DMS 273 (cell line): ENCODE results near the gene PARP15.
"Not testable (repeated sequence)": the region's sequence is repeated elsewhere in the genome, so short reads cannot be mapped to it uniquely, and the experiment has no call there.

Experiments used
- DNase-seq: peaks from one replicate; lab custom pipeline; 2025; ENCODE audit not compliant: unreplicated experiment; lab: John Stamatoyannopoulos, UW

Gene PARP15

DNA sequence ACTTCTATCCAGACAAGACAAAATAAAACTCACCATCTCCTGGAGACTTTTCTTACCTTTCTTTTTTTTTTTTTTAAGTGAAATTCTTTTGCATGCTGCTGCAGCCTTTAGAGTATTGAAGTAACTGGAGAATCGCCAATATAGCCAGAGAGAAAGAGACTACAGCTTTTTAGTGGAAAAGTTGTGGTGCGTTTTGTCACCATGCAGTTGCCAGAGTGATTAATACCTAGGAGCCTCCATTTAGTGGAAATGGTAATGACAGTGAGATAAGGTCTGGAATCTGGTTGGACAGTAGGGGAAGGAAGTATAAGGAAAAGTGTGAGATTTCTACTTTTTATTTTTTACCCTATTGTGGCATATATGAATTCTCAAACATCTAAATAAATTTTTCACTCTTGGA, 85.1 kb downstream of the PARP15 start:
- DNase-seq = no peak

DNA sequence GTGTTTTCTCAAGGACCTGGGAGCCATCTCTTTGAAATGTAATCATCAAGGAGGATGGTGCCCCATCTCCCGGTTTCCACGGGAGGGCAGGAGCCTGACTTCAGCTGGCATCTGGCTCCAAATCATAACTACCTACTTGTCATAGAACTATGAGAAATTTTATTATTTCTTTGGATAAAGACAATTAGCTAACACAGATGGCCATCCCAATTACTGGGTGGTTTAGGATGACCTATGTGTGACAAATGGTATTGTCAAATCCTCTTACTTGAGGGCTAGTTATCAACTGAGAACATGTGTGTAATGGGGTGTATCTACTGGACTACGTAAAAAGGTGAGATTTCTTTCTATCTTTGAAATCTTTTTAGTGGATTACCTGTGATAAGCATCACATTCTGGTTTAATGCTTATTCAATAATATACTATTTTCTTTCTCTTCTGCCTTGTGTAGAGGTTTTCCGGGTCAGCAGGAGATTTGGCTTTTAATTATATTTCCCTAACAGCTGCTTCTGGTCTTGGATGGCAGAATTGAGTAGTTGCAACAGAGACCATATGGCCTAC, 87.9 kb downstream of the PARP15 start:
- peak; percentile 90 for DNase-seq

DNA sequence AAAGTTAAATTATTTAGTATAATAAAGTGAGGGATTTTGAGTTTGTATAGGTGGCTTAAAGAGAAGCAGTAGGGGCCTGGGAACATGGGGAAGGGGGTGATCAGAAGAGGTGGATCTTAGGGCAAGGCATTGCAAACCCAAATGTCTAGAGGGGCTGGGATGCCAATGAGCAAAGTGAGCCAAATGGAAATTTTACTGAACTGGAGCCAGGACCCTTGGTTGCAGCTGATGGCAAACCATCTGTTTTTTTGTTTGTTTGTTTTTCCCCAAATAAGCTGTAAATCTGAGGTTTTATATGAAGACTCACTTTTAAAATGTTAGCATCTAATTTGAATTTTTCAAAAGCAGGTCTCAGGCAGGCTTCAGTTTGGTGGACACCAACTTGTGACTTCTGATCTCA, 88.4 kb downstream of the PARP15 start:
- DNase-seq = peak; percentile 90

DNA sequence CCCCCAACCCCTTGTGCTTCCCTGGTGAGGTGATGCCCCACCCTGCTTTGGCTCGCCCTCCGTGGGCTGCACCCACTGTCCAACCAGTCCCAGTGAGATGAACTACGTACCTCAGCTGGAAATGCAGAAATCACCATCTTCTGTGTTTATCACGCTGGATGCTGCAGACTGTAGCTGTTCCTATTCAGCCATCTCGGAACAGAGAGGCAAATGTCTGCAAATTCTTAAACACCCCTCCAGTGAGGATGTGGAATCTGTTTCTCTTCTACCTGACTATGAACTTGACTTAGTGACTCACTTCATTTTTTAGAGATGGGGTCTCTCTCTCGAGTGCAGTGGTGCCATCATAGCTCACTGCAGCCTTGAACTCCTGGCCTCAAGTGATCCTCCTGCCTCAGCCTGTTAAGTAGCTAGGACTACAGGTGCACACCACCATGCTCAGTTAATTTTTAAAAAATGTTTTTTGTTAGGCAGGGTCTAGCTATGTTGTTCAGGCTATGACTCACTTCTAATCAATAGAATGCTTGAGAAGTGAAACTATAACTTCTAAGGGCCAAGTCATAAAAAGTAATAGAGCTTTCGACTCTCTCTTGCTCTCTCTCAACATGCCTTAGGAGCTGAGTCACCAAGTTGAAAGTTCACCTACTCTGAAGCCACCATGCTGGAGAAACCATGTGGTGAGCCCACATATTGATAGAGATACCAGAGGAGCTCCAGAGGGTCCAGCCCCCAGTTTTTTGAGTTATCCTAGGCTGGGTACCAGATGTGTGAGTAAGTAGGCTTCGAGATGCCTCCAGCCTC, 91.7 kb downstream of the PARP15 start:
- no peak for DNase-seq

DNA sequence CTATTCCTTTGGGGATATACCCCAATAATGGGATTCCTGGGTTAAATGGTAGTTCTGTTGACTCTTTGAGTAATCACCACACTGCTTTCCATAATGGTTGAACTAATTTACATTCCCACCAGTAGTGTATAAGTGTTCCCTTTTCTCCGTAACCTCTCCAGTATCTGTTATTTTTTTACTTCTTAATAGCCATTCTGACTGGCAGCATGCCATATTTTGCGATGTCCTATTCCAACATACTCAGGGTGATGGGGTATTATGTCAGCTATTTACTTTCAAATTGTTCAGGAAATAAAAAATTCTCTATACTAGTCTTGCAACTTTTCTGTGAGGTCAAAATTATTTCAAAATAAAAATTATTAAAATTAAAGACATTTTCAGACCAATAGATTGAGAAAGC, 94.1 kb downstream of the PARP15 start:
- no peak for DNase-seq

DNA sequence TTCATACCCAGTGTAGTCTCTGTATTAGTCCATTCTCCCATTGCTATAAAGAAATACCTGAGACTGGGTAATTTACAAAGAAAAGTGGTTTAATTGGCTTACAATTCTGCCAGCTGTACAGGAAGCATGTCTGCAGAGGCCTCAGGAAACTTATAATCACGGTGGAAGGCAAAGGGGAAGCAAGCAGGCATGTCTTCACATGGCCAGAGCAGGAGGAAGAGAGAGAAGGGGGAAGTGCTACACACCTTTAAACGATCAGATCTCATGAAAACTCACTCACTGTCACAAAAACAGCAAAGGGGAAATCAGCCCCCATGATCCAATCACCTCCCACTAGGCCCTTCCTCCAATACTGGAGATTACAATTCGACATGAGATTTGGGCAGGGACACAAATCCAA, 96.9 kb downstream of the PARP15 start:
- DNase-seq = no peak

DNA sequence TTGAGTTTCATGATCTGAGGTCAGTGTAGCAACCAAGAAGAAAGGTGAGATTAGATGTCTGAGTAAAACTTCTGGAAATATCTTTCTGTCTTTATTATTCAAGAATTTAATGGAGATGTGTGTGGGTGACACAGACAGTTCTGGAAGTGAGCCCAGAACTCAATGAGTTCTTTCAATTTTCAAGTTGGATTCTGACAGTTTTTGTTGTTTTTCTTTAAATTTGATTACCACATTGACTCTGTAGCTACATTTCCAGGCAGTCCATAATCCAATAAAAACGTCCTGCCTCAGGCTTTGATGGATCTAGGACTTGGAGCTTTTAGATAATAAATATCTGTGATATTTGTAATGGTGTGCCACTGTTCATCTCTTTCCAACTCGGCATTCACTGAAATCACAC, 99.3 kb downstream of the PARP15 start:
- DNase-seq = no peak

DNA sequence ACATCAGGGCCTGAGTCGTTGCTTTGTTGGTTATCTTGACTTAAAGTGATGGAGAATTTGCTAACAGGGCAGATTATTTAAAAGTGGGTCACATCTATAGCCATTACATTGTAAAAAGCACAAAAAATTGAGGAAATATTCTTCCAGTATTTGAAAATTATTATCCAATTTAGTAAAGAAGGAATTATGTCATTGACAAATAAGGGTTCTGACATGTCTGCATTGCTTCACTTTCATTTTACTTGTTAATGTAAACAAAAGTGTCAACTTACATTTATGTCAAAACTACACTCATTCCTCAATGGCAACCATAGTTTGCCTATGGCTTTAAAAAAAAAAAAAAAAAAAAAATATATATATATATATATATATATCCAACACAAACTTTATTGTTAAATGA, 99.8 kb downstream of the PARP15 start:
- DNase-seq = no peak

DNA sequence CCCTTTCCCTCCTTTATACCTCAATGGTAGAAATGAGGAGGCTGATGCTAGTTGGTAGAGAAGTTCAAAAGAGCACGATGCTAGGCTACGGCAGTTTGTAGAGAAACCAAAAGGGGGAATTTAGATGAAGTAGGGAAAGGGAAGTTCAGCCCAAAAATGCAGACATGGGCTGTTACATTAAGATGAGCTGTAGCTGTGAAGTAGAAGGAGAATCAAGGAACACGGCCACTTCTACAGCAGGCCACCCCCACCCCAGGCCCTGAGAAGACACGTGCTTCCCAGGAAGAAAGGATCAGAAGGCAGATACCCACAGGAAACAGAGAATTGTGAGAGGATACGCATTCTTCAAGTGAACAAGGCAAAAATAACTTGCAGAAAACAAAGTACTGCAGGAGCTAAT, 101.1 kb downstream of the PARP15 start:
- no peak for DNase-seq

DNA sequence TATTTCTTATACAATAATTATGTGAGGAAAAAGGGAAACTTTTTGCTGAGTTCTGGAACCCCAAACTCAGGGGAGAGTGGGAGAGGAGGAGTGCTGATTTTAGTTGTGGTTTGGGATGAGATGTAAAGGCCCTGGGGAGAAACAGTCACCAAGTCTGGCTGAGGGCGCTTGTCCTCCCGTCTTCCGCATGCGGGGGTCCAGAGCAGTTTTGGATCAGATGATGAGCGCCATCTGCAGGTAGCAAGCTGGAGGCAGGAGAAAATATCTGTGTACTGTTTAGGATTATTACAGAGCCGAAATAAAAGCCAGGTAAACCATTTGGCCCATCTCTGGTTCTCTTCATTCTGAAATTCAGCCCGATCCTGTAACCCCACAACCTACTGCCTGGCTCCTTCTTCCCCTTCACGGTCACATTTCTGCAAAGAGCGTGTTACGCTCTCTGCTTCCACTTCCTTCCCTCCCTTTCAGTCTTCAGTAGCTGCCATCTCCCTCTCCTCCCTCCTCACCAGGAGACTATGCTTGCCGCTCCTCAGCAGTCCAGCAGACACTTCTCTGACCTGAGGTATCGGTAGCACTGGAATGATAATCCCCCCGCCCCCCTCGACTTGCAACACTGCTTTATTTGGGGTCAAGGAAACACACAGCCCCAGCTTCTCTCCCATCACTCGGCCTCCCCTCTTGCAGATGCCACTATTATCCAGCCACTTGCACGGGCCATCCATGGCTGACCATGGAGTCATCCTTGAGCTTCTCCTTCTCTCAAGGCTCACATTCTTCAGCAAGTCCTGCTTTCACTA, 101.8 kb downstream of the PARP15 start:
- DNase-seq = peak; percentile 92

DNA sequence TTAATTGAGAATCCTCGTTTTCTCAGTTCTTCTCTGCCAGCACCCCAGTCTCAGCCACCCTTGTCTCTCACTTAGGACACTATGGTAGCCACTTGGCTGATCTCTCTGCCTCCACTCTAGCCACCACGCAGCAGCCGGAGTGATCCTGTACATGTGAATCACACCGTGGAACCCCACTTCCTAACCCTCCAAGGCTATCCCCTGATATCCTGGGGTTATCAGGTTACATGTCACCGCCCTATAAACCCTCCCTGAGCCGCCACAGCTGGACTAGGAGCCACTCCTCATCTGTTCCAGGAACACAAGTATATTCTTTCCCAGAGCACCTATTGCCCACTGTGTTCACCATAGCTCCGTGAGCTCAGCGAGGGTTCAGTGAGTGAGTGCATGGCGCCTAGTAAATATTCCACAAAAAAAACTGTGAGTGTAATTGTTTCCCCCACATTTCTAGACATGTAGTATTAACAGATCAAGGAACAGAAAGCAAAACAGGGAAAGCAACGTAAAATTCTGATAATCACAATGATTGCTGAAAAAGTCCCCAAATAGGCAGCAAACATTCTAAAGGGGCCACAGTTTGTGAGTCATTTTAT, 102.5 kb downstream of the PARP15 start:
- peak; percentile 54 for DNase-seq

DNA sequence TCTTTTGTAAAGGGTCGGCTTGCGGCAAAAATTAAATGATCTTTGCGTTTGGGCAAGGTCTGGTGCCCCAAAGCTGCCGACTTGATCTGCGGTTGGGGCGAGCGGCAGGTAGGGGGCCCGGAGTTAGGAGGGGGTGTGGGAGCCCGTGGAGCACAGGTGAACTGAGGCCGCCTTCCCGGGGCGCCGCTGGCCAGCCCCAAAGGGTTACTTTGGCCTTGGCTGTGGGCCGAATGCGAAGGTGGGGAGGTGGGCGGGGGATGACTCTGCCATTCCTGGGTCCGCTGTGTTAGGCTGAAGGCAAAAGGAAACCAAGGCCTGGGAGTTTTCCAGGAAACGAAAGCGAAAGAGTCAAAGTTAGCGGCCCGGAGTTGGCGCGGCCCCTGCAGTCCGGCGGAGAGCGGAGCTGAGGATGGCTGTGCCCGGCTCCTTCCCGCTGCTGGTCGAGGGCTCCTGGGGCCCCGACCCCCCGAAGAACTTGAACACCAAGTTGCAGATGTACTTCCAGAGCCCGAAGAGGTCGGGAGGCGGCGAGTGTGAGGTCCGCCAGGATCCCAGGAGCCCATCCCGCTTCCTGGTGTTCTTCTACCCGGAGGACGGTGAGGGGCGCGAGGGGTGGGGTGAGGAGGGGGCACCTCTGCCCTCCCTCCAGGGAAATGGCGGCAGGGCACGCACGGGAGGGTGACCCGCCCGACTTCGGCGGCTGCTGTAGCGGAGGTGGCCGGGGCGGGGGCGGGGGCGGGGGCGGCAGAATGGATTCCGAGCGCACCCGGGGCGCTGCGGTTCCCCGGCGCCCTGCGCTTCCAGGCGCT, 103.2 kb downstream of the PARP15 start, which contains the start of gene PARP14:
PARP14 (plus strand) TSS at position 365 of the 809 bp plus-strand sequence; CDS start at position 410, 45 bp downstream.
- peak; percentile 86 for DNase-seq

DNA sequence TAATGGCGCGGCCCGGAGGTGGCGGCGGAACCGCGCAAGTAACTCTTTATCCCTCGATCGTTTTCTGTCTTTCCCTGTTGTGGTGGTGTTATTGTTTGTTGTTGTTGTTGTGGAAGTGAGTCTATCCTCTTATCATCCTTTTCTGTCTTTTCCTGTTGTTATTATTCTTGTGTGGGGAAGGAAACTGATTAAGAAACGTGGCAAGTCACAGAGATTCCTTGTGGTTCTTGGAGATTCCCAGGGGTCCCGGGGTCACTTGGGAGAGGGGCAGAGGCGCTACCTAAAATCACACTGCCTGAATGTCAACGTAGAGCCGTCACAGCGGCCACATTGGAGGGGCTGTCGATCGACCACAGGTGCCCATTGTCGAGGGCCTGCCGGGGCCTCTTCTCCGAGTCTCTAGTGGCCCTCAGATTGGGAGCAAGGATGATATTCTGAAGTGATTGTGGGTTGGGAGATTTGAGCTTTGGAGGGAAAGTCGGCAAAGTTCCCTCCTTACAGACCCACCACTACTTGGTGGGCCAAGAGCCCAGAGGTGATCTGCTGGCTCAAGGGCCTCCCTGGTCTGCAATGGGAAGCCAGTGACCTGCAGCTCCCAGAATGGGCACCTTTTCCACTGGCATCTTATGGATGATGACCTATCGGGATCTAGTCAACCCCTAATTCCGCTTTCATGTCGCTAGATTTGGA, 104.0 kb downstream of the PARP15 start:
- no peak for DNase-seq

DNA sequence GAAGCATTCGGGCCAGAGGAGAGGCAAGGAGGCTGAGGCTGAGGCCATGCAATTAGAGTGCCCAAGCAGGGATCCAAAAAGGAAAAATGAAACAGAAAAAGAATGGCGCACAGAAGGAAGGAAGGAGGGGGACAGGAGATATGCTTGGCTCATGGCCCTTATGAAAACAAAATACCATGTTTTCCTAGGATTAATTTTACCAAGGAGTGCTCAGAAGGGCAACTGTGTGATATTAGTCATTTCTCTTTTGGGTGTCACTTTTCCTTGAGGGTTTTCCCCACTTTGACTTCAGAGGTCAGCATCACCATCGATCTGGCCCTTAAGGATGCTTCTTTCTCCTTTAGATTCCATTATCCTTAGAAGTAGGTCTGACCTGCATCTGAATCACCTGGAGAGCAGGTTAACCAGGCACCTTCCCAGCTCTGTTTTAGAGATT, 104.5 kb downstream of the PARP15 start:
- DNase-seq = no peak

DNA sequence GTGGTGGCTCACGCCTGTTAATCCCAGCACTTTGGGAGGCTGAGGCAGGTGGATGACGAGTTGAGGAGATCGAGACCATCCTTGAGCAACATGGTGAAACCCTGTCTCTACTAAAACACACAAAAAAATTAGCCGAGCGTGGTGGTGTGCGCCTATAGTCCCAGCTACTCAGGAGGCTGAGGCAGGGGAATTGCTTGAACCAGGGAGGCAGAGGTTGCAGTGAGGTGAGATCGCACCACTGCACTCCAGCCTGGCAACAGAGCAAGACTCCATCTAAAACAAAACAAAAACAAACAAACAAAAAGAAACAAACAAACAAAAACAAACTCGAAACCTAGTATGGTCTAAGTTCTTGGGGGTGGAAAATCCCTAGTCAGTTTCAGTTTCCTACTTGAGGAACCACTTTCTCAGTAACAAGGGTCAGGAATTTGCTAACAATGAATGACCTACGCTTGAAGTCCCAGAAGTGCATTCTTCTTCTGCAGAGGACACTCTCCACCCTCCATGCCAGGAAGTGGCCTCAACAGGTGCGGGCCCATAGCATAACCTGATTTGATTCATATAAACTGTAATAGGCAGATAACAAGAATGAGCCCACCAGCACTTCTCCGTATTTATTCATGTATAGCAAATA, 105.4 kb downstream of the PARP15 start:
- not testable (repeated sequence) for DNase-seq

DNA sequence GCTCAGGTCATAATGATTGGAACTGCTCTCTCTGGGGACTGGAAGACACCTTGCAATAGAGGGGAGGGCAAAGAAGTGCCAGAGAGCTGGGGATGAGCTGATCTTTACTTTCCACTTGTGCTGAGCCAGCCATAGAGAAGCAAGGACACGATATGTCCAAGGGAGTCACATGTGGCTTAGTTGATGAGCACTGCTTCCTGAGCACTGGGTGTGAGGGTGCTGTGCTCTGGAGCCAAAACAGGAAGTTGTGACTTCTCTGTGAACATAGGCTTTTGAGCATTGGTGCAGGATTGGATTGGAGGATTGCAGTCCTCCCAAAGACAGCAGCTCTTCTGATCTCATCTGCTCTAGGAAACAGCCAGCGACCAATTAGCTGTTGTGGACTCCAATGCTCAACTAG, 109.8 kb downstream of the PARP15 start:
- no peak for DNase-seq
